Measurements from ENCODE around the gene GUCY1B1. TPM values are rescaled to one million over a fixed set of nuclear protein-coding genes. Genes with fewer than 3 reads are reported as not detected.

The GUCY1B1 gene
- polyA plus RNA-seq, 1 of the 3 experiments (the other 2 are of a cell fraction), result 0.38 TPM

DNA sequence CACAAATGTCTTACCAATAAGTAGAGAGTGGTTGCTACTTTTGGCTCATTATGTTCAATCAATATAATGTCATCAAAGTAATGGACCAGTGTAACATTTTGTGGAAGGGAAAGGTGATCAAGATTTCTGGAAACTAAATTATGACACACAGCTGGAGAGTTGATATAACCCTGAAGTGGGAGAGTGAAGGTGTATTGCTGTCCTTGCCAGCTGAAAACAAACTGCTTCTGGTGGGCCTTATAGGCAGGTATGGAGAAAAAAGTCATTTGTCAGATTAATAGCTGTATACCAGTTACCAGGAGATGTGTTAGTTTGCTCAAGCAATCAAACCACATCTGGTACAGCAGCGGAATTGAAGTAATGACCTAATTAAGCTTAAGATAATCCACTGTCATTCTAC is 17.3 kb upstream of the GUCY1B1 start:
- POLR2A ChIA-PET, result interaction anchor here (0.9 kb wide), 1 partner anchor 17 kb away, joined by 3 read pairs; the partner anchor contains the start of gene GUCY1B1

DNA sequence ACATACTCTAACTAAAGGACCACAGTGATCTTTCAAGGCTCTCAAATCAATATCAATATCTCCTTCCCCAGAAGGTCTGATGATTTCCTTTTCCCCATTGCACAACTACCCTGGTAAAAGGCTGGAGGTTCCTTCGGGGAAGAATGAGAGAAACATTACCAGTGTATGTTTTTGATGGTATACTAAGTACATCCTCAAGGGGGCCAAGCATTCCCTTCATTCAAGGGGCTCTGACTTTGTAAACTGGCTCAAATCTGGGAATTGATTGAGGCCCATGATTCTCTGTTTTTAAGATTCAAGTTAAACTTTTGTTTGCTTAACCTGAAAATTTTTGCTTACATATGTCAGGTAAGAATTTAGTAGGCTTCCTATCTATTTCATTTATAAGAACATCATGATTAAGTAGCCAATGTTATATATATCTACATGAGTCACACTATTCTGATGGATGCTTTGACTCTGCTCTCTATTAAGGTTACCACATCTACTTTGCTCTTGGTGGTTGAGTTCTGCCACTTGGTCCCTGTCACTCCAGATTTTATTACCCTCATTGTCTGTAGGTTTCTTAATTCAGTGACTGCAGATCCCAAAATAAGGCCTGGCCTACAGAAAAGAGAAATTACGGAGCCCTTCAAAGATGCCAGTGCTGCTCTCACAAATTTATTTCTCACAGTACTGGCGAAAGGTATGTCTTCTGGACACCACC is 16.4 kb upstream of the GUCY1B1 start:
- H3K4me1 ChIP-seq (ENCODE audit: control insufficient read depth in 1 of 2, insufficient read depth in 2 of 2, low read depth in 1 of 2, low read length in 1 of 2), result no peaks in the 10 kb centered on the region
- H3K9me2 ChIP-seq, result no peaks in the 10 kb centered on the region
- no peaks in the 10 kb centered on the region for H3K79me2 ChIP-seq (ENCODE audit: insufficient read depth)
- no peak overlapping the region for H2AFZ ChIP-seq (ENCODE audit: low read depth)
- no peak overlapping the region for H3K4me2 ChIP-seq
- no peak overlapping the region for H3K27ac ChIP-seq (ENCODE audit: low read depth in 2 of 2, low read length in 1 of 2)
- no peaks in the 10 kb centered on the region for H4K20me1 ChIP-seq (ENCODE audit: insufficient read depth)
- TF ChIP-seq, protein P1, sequence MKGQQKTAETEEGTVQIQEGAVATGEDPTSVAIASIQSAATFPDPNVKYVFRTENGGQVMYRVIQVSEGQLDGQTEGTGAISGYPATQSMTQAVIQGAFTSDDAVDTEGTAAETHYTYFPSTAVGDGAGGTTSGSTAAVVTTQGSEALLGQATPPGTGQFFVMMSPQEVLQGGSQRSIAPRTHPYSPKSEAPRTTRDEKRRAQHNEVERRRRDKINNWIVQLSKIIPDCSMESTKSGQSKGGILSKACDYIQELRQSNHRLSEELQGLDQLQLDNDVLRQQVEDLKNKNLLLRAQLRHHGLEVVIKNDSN (IDR thresholded peaks at IDR 0.05; ENCODE audit: borderline replicate concordance, low read depth), result no peak
- TF ChIP-seq EZH2phosphoT487 (IDR thresholded peaks at IDR 0.05; ENCODE audit: borderline replicate concordance, low read depth) (no peak), ELF1 (IDR thresholded peaks at IDR 0.05) (no peak), RCOR1 (IDR thresholded peaks at IDR 0.05; ENCODE audit: low read length) (no peak), RXRA (IDR thresholded peaks at IDR 0.05; ENCODE audit: borderline replicate concordance, low read depth) (no peak), TEAD4 (IDR thresholded peaks at IDR 0.05; ENCODE audit: borderline replicate concordance, insufficient read depth) (no peak), NRF1 (IDR thresholded peaks at IDR 0.05; ENCODE audit: low read depth, low read length) (no peak), FOXJ3 (CRISPR knock-in tag; IDR thresholded peaks at IDR 0.05) (no peak), SIN3A (IDR thresholded peaks at IDR 0.05; ENCODE audit: borderline replicate concordance, low read depth, low read length) (no peak)
- TF ChIP-seq, protein P2, sequence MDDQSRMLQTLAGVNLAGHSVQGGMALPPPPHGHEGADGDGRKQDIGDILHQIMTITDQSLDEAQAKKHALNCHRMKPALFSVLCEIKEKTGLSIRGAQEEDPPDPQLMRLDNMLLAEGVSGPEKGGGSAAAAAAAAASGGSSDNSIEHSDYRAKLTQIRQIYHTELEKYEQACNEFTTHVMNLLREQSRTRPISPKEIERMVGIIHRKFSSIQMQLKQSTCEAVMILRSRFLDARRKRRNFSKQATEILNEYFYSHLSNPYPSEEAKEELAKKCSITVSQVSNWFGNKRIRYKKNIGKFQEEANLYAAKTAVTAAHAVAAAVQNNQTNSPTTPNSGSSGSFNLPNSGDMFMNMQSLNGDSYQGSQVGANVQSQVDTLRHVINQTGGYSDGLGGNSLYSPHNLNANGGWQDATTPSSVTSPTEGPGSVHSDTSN (IDR thresholded peaks at IDR 0.05), result no peak
- TF ChIP-seq, protein P3, sequence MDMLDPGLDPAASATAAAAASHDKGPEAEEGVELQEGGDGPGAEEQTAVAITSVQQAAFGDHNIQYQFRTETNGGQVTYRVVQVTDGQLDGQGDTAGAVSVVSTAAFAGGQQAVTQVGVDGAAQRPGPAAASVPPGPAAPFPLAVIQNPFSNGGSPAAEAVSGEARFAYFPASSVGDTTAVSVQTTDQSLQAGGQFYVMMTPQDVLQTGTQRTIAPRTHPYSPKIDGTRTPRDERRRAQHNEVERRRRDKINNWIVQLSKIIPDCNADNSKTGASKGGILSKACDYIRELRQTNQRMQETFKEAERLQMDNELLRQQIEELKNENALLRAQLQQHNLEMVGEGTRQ (IDR thresholded peaks at IDR 0.05; ENCODE audit: borderline replicate concordance, low read depth, low read length), result no peak
- no peaks in the 10 kb centered on the region for H3K9me3 ChIP-seq
- CTCF ChIA-PET, result interaction anchor here (0.8 kb wide), 1 partner anchor 16 kb away, joined by 3 read pairs; the partner anchor contains the start of gene GUCY1B1
- POLR2A ChIA-PET, result no interaction called here
- H3K27me3 ChIP-seq (ENCODE audit: insufficient read depth), result no peaks in the 10 kb centered on the region
- no peak for DNase-seq
- H3K36me3 ChIP-seq (replicated peaks in 1 of 2; ENCODE audit: control insufficient read depth in 1 of 2, insufficient read depth in 2 of 2, low read length in 1 of 2), result no peaks in the 10 kb centered on the region
- 52% methylated on average over 3 of the region's 3 CpGs for WGBS (ENCODE audit: low lambda C conversion rate)
- H3K9ac ChIP-seq, result no peak overlapping the region
- no peaks in the 10 kb centered on the region for H3F3A ChIP-seq (replicated peaks; ENCODE audit: insufficient read depth)
- no peak overlapping the region for H3K4me3 ChIP-seq (ENCODE audit: low read depth in 2 of 2, low read length in 1 of 2)

More for the DNA sequence above, 17.3 kb upstream of the GUCY1B1 start:
- H3K4me1 ChIP-seq (ENCODE audit: control insufficient read depth in 1 of 2, insufficient read depth in 2 of 2, low read depth in 1 of 2, low read length in 1 of 2), result no peaks in the 10 kb centered on the region
- no peaks in the 10 kb centered on the region for H3F3A ChIP-seq (replicated peaks; ENCODE audit: insufficient read depth)
- no peaks in the 10 kb centered on the region for H4K20me1 ChIP-seq (ENCODE audit: insufficient read depth)
- no peaks in the 10 kb centered on the region for H3K79me2 ChIP-seq (ENCODE audit: insufficient read depth)
- H2AFZ ChIP-seq (ENCODE audit: low read depth), result no peak overlapping the region
- H3K4me3 ChIP-seq (ENCODE audit: low read depth in 2 of 2, low read length in 1 of 2), result no peak overlapping the region
- no peak for TF ChIP-seq YY1 (IDR thresholded peaks at IDR 0.05; ENCODE audit: low read depth)
- no peak for TF ChIP-seq RAD21 (IDR thresholded peaks at IDR 0.05; ENCODE audit: low read length)
- TF ChIP-seq EP300 (IDR thresholded peaks at IDR 0.05; ENCODE audit: borderline replicate concordance in 1 of 2, low read depth in 1 of 2, low read length in 1 of 2), result no peak
- TF ChIP-seq RCOR1 (IDR thresholded peaks at IDR 0.05; ENCODE audit: low read length), result no peak
- TF ChIP-seq, protein P4, sequence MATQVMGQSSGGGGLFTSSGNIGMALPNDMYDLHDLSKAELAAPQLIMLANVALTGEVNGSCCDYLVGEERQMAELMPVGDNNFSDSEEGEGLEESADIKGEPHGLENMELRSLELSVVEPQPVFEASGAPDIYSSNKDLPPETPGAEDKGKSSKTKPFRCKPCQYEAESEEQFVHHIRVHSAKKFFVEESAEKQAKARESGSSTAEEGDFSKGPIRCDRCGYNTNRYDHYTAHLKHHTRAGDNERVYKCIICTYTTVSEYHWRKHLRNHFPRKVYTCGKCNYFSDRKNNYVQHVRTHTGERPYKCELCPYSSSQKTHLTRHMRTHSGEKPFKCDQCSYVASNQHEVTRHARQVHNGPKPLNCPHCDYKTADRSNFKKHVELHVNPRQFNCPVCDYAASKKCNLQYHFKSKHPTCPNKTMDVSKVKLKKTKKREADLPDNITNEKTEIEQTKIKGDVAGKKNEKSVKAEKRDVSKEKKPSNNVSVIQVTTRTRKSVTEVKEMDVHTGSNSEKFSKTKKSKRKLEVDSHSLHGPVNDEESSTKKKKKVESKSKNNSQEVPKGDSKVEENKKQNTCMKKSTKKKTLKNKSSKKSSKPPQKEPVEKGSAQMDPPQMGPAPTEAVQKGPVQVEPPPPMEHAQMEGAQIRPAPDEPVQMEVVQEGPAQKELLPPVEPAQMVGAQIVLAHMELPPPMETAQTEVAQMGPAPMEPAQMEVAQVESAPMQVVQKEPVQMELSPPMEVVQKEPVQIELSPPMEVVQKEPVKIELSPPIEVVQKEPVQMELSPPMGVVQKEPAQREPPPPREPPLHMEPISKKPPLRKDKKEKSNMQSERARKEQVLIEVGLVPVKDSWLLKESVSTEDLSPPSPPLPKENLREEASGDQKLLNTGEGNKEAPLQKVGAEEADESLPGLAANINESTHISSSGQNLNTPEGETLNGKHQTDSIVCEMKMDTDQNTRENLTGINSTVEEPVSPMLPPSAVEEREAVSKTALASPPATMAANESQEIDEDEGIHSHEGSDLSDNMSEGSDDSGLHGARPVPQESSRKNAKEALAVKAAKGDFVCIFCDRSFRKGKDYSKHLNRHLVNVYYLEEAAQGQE (IDR thresholded peaks at IDR 0.05; ENCODE audit: low read depth, low read length), result no peak
- no peak overlapping the region for H3K27ac ChIP-seq (ENCODE audit: low read depth in 2 of 2, low read length in 1 of 2)
- no peak for DNase-seq
- no peaks in the 10 kb centered on the region for H3K36me3 ChIP-seq (replicated peaks in 1 of 2; ENCODE audit: control insufficient read depth in 1 of 2, insufficient read depth in 2 of 2, low read length in 1 of 2)
- CTCF ChIA-PET, result no interaction called here
- H3K9me3 ChIP-seq, result no peaks in the 10 kb centered on the region
- no peak overlapping the region for H3K9ac ChIP-seq
- WGBS (ENCODE audit: low lambda C conversion rate), result 52% methylated on average over 1 of the region's 1 CpG
- H3K4me2 ChIP-seq, result no peak overlapping the region
- H3K9me2 ChIP-seq, result no peaks in the 10 kb centered on the region
- no peaks in the 10 kb centered on the region for H3K27me3 ChIP-seq (ENCODE audit: insufficient read depth)

Data from SK-N-SH (cell line).